ENCODE results near the gene PITRM1. TPM values are rescaled to one million over a fixed set of nuclear protein-coding genes. Genes with fewer than 3 reads are reported as not detected.

The PITRM1 gene
- total RNA-seq, 2 donors from 2014 or later, result 65.9 to 112 TPM

DNA sequence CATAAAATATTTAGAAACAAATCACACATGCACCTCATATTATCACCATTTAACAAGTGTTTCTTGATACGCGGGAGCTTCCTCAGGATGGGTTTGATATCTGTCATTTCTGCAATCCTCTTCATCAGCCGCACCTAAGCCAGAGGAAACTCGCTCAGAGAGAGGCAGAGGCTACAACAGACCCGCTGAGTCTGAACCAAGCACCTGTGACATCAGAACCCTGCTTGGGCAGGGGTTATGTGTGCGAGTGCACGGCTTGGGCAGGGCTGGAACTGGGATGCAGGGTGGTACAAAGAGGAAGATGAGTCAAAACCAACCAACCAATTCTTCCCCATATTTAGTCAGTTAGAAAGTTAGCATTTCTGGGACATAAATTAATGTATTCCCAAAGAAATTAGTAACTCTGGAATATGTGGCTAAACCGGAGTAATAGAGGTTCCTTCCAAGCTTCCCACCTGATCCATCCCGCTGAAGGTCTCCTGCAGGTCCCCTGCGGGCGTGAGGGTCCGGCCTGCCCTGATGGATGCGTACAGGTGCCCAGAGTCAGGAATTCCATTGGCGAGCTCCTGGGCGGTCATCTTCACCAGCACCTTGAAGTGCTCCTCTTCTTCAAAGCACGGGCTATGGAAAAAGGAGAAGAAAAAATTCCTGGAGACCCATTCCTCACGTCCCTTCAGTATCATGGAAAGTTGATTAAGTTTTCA lies 25.3 kb downstream of the PITRM1 start:
- peak; percentile 66 for DNase-seq (ENCODE audit: low spot score)
- intact Hi-C loops (cut with DNase I), result no loop called here

DNA sequence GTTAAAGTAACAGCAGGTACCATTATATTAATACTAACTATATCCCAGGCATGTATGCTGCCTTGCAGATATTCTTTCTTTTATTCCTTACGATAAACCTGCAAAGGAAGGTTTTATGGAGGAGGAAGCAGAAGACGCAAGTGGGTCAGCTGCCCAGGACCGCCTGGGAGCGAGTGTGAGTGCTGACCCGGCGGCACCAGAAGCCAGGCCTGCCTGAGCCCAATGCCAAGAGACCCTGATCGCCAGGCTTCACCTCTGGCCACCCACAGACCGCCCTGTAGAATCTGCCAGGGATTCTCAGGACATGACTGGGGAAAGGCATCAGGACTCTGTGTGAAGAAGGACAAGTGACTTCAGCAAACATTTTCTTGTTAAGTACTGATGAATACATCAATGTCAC lies 26.3 kb downstream of the PITRM1 start:
- intact Hi-C loops (cut with DNase I), result no loop called here
- peak; percentile 54 for DNase-seq (ENCODE audit: low spot score)

DNA sequence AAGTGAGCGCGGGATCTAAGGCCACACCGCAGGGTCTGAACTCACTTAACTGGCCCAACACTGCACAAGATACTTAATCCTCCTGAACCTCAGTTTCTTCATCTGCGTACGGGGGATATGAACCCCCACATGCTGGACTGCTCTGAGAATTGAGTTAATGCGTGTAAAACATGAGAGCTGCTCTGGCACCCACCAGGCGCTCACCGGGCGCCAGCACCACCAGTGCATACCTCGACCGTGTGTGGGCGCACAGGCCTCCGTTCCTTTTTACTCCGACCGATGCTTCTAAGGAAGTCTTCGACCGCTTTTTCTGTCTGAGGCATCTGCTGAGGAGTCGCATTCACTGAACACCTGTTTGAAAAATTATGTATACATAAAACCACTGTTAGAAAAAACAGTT lies 27.2 kb downstream of the PITRM1 start:
- peak; percentile 49 for DNase-seq (ENCODE audit: low spot score)
- intact Hi-C loops (cut with DNase I), result no loop called here

DNA sequence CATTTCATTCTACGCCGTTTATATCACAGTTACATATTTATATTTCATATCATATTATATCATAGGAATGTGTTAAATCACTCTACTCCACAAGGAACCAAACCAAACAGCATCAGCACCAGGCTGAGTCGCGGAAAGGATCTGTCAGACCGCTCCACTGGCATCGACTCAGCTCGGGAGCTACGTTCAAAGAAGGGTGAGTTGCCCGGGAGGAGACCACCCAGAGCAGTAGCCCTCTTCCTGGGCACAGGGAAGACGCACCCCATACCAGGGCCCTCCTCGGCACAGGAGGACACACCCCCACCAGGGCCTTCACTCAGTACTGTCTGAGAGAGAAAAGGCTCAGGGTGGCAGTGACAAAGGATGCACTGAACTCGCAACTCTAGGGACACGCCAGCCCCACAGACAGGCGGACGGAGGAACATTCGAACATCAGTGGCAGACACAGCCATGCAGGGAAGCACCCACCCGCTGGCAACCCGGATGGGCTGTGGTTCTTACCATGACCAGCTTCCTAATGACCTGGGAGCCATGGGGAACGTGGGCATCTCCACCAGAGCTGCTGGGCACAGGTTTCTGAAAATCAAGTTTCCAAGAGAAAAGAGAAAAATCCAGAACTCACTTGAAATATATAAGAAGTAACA lies 28.7 kb downstream of the PITRM1 start:
- peak; percentile 67 for DNase-seq (ENCODE audit: low spot score)
- intact Hi-C loops (cut with DNase I), result no loop called here

DNA sequence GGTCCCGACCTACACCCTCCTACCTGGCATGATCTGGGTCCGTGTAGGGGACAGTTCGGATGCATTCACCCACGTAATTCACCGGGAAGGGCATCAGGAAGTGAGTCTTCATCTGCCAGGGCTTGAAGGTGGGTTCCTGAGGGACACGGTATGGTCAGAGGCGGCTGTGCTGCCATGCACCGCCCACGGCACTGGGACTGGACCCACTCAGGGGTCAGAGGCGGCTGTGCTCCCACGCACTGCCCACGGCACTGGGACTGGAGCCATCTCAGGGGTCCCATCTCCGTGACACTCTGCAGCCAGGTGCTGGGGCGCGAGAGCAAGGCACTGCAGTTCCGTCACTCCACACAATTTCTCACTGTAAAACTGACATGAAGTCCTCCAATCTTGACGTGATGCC lies 29.2 kb downstream of the PITRM1 start:
- peak; percentile 64 for DNase-seq (ENCODE audit: low spot score)
- intact Hi-C loops (cut with DNase I), result no loop called here

DNA sequence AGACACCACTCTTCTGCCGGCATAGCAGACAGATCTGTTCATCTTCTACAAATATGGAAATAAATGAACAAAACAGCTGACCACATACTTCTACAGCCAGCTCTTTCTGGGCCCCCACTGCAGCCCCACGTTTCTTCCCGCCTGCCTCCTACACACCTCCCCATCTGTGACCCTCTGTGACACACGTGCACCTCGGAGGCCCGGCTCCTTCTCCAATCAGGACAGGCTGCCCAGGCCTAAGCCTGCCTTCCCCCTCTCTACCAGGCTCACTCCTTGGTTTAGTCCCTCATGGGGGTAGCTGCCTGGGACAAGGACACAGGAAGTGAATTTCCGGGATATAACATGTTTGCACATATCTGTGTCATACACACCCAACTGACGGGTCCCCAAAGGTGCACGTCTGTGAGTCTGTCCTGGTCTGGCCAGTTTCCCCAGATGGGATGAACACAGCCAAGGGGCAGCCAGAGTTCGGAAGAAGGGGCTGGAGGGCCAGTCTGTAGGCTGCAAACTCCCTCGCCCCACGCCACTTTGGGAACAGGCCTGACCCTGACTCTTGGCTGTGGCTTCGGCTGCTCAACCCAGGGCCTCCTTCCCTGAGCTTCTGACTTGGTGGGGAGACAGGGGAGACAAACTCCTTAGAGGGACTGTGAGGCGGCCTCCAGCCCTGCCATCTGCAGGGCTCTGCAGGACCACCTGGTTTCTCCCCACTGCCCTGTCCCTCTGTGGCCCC lies 30.3 kb downstream of the PITRM1 start:
- intact Hi-C loops (cut with DNase I), result no loop called here
- peak; percentile 76 for DNase-seq (ENCODE audit: low spot score)

DNA sequence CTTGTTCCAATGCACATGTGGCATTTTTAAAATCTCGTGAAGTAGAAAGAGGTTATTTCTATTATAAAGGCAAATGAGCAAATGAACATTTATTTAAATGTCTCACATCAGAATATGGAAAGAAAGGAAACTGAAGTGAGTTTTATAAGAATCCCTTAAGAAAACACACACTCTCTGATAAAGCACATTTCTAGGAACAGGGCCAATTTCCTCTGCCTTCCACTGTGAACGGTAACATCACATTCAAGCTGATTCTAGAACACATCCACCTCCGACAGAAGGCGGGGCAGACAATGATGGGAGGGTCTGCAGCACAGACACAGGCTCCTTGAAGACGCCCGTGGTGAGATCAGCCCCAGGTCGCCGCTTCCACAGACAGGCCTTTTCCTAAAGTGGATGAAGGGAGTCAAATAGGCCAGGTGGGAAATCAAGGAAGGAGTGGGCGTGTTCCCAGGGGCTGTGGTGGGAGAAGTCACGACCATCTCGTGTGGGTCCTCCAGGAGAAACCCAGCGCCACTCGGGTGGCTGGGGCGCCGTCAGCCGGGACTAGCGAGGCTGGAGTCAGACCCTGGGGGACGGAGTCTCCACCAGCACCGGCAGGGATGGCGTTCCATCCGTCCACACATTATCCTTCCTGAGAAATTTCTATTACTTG lies 31.1 kb downstream of the PITRM1 start:
- intact Hi-C loops (cut with DNase I), result no loop called here

DNA sequence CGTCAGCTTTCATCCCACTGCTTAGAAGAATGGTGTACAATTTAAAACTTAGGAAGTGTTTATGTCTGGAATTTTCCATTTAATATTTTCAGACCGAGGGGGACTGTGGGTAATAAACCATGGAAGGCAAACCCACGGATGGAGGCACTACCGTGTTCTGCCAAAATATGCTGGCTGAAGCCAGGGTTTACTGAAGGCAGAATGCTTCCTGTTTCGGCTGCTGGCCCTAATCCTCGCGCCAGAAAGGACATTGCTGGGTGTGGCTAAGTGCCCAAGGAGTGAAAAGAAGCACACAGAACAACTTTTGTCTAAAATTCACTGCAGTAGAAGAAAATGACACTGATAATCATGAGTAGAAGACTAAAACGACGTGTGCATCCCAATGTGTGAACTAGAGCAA lies 32.3 kb downstream of the PITRM1 start:
- DNase-seq (ENCODE audit: low spot score), result peak; percentile 82
- intact Hi-C loops (cut with DNase I), result no loop called here

More for the DNA sequence above, 31.1 kb downstream of the PITRM1 start:
- peak; percentile 76 for DNase-seq (ENCODE audit: low spot score)

DNA sequence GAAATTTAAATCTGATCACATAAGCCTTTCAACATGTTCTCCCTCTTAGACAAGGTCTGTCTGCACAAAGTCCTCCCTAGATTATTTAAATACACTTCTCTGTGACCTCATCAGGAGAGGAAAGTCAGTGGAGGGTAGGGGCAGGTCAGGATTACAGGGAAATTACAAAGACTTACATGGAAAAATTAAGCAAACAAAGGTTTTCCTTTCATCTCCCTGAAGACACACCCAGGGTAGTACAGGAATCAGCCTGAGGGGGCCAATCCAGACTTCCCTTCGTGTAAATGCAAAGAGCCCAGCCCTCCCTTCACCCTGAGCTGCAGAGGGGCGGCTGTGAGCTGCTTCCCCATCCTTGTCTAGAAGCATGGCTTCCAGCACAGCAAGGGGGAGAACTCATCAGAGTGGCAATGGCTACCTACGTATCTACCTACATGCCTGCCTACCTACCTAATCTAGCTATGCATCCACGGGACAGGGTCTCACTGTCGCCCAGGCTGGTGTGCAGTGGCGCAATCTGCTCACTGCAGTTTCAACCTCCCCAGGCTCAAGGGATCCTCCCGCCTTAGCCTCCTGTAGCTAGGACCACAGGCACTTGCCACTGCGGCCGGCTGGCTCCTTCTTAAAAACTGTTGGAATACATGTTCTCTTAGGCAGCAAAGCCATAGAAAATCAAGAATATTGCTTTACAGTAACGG lies 33.2 kb downstream of the PITRM1 start:
- DNase-seq (ENCODE audit: low spot score), result peak; percentile 82

DNA sequence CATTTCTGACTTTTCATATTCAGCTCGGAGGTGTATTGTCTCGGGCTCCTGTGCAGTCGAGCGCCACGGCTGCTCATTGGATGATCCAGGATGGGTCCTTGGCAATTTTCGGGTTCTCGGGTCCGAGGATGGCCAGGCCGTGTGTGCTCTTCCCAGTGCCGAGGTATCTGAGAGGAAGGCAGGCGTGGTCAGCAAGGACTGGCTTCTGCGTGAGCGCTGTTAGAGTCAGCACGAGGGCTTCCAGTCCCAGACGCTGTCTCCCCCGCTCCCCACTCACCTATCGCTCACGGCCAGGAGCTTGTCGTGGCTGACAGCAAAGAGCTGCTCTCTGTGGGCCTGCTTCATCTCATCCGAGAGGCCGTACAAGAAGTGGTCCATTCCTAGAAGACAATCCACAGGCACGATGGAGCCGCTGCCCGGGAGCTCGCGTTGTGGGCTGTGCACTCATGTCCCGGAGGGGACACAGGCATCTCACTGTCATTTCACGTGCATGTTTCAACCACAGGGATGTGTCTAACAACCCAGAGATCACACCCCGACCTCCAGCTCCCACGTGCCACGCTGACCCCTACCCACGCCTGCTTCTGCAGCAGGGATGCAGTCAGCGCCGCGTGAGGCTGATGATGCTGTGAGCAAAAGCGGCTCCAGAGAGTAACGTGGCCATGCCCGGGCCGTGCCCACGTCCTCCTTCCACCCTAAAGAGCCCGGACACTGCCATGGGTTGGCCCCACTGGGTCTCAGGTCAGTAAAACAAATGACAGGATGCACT lies 34.4 kb downstream of the PITRM1 start:
- intact Hi-C loops (cut with DNase I), result no loop called here
- DNase-seq (ENCODE audit: low spot score), result peak; percentile 76

More for the DNA sequence above, 33.2 kb downstream of the PITRM1 start:
- intact Hi-C loops (cut with DNase I), result no loop called here

DNA sequence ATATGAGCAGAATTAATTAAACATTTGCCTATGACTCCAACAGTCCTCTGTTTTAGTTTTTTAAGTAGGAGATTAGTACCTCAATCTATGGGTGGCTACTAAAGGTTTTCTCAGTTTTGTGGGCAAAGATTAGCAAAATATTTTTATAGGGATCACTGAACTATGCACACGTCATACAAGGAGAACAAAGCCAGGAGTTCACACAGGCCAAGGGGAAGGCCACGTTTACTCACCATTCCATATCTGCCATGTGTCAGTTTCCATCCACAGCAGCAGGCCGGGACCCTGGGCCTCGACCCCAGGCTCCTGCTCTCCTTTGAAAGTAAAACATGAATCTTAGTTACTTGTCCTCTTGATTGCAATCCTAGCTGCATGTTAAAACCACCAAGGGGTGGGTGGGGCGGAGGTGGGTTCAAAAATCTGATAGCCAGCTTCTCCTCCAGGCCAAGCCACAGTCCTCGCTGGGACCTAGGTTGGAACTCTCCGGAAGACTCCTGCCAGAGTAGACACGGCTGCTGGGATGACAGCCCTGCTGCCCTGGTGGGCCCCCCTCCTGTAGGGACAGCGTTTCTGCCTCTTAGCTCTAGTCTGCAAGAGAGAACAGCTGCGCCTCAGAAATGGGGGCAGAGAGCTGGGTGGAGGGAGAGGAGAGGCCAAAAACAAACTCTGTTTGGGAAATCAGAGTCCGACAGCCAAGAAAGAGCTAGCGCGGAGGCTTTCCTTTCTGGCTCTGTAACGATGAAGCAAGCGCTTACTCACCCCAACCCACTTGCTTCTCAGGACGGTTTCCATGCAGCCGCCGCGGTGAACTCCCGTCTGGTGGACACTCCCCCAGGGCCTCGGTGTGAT lies 35.6 kb downstream of the PITRM1 start:
- intact Hi-C loops (cut with DNase I), result no loop called here
- DNase-seq (ENCODE audit: low spot score), result peak; percentile 93

DNA sequence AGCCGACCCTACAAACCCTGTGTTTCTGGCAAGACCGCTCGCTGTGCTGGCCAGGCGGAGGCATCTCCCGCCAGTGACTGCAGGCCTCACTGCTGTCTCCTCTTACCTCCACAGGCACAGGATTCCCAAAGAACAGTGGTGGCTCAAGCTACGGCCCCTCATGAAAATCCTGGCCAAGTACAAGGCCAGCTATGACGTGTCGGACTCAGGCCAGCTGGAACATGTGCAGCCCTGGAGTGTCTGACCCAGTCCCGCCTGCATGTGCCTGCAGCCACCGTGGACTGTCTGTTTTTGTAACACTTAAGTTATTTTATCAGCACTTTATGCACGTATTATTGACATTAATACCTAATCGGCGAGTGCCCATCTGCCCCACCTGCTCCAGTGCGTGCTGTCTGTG lies 36.2 kb downstream of the PITRM1 start:
- DNase-seq (ENCODE audit: low spot score), result peak; percentile 92
- intact Hi-C loops (cut with DNase I), result no loop called here

DNA sequence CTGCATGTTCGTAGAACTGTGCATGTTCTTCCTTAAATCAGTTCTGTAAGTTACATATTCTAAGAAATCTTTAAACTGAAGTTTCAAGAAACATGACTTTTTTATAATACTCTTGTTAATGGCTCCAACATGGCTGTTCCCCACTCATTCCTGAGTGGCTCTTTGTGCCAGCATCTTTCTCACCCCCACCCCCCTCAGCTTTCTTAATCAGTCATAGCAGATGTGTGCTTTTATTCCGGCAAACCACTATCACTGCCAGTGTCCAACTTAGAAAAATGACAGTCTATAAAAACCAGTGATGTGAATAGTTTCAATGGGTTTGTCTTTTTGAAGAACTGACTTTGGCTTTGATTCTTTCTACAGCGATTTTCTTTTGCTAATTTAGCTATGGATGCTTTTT lies 37.6 kb downstream of the PITRM1 start:
- intact Hi-C loops (cut with DNase I), result no loop called here
- no peak for DNase-seq (ENCODE audit: low spot score)

DNA sequence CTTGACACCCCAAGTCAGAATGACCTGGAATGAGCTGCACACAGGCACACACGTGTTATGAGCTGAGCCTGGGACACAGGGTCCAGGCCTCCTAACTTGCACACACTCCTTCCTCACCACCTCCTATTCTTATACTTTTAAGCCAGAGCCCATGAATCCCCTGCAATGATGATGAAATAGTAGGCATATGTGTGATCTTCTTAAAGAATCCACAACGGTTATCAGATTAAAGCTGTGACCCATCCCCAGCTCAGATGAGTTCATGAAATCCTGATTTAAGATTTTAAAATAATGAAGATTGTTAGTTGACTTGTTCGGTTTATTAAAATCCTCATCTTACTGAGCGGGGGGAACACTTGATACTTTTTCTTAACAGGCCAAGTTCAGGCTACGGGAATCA lies 38.6 kb downstream of the PITRM1 start:
- no peak for DNase-seq (ENCODE audit: low spot score)
- intact Hi-C loops (cut with DNase I), result no loop called here

DNA sequence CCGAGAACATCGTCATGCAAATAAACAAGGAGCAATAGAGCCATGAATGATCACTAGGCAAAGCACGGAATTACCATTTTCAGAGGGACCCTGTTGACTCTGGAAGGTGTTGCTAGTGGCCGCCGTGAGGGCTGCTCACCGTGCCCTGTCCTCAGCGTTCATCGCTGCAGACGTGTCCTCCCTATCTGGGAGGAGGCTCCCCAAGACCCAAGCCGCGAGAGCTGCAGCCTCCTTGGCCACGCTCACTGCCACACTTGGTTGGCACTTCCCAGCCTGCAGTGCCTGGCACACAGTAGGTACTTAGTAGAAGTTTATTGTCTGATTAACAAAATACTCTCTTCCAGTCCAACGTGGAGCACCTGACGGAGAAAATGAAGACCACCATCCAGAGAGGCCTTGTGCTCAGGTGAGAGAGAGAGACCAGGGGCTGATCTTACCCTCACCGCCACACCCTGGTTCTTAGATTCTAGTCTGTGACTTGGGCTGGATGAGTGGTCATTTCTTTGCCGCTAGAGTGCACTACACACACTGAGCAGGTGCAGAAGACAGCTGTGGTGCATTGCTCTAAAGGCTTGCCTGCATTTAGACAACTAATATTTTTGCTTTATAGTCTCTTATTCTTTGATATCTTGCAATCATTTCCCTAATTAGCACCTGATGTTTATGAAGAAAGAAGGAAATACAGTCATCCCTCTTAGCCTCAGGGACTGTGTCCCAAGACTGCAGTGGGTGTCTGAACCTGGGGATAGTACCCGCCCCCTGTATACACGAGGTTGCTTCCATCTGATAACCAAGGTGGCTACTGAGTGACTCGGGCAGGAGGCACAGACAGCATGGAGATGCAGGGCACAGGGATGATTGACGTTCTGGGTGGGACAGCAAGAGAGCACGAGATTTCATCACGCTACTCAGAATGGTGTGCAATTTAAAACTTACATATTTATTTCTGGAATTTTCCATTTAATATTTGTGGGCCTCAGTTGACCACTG lies 40.3 kb downstream of the PITRM1 start:
- intact Hi-C loops (cut with DNase I), result no loop called here
- DNase-seq (ENCODE audit: low spot score), result peak; percentile 60

DNA sequence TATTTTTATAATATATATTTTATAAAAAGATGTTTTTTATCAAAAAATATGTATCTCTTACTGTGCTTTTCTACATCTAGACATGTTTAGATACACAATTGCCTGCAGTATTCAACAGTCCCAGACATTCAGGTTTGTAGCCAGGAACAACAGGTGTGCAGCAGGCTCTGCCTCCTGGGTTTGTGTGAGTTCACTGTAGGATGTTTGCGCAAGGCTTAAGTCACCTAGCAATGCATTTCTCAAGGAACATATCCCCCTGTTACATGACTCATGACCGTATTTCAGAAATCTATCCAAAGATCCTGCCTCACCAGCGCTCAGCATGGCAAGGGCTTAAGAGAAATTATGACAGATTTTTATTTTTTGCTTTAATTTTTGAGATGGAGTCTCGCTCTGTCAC lies 41.5 kb downstream of the PITRM1 start:
- intact Hi-C loops (cut with DNase I), result no loop called here
- no peak for DNase-seq (ENCODE audit: low spot score)

Measured in posterior vena cava (tissue), 2 donors.